ENCODE measurements around the gene BRIX1. TPM values are rescaled to one million over a fixed set of nuclear protein-coding genes. Genes with fewer than 3 reads are reported as not detected.

Gene BRIX1
- total and polyA plus RNA-seq, 2 donors (not counting 1 experiment from before 2014, with no cell fraction given): 6.9 to 29.3 TPM

Other genes with a start within 250 kb of the BRIX1 start
- 0.15 and 1.4 TPM in 2 replicates for gene TTC23L, start 76.5 kb upstream of the BRIX1 start, total RNA-seq
- 0.03 and 0.04 TPM in 2 replicates for gene TTC23L, start 76.5 kb upstream of the BRIX1 start, polyA plus RNA-seq
- gene RAD1, start 207 bp upstream of the BRIX1 start, total RNA-seq: 25.9 and 26.1 TPM in 2 replicates
- gene RAD1, start 207 bp upstream of the BRIX1 start, polyA plus RNA-seq: 7.8 and 12.2 TPM in 2 replicates
- 58.3 and 59.3 TPM in 2 replicates for gene DNAJC21, start 13.8 kb downstream of the BRIX1 start, total RNA-seq
- 7.2 and 15.9 TPM in 2 replicates for gene DNAJC21, start 13.8 kb downstream of the BRIX1 start, polyA plus RNA-seq
- not detected in 2 replicates for gene AGXT2, start 132.2 kb downstream of the BRIX1 start, total RNA-seq
- not detected in 2 replicates for gene AGXT2, start 132.2 kb downstream of the BRIX1 start, polyA plus RNA-seq